ENCODE measurements around the gene FRMD6. TPM values are rescaled to one million over a fixed set of nuclear protein-coding genes. Genes with fewer than 3 reads are reported as not detected.

Gene FRMD6
- total RNA-seq, 4 donors from 2014 or later: 17.8 to 36.8 (median 25.8) TPM

- Histone ChIP-seq H3K4me3 (replicated peaks in 1 of 3) (no peak overlapping the region), H3K9me3 (no peaks in the 10 kb centered on the region), H3K27ac (no peak overlapping the region), H3K4me1 (no peaks in the 10 kb centered on the region), H3K36me3 (peaks cover 0 to 17% of the 10 kb centered on the region in 2 donors), H3K27me3 (no peaks in the 10 kb centered on the region)
- no peak for DNase-seq
- TF ChIP-seq, protein P1, sequence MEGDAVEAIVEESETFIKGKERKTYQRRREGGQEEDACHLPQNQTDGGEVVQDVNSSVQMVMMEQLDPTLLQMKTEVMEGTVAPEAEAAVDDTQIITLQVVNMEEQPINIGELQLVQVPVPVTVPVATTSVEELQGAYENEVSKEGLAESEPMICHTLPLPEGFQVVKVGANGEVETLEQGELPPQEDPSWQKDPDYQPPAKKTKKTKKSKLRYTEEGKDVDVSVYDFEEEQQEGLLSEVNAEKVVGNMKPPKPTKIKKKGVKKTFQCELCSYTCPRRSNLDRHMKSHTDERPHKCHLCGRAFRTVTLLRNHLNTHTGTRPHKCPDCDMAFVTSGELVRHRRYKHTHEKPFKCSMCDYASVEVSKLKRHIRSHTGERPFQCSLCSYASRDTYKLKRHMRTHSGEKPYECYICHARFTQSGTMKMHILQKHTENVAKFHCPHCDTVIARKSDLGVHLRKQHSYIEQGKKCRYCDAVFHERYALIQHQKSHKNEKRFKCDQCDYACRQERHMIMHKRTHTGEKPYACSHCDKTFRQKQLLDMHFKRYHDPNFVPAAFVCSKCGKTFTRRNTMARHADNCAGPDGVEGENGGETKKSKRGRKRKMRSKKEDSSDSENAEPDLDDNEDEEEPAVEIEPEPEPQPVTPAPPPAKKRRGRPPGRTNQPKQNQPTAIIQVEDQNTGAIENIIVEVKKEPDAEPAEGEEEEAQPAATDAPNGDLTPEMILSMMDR (IDR thresholded peaks at IDR 0.05): no peak
- TF ChIP-seq POLR2A (IDR thresholded peaks at IDR 0.05): no peak
- 91 to 97% methylated on average over 16 to 17 of the region's 17 CpGs for WGBS, 2 donors
- intact Hi-C loops (cut with DNase I): no loop called here
Measured at GRCh38 chr14:51719955-51720354, 68.2 kb downstream of the FRMD6 start.

GRCh38 chr14:51723990-51724389 is 72.3 kb downstream of the FRMD6 start:
- no peaks in the 10 kb centered on the region for H3K4me1 ChIP-seq
- H3K27ac ChIP-seq: no peak overlapping the region
- intact Hi-C loops (cut with DNase I): no loop called here
- 92 to 93% methylated on average over 3 of the region's 3 CpGs for WGBS, 2 donors
- no peaks in the 10 kb centered on the region for H3K27me3 ChIP-seq
- H3K36me3 ChIP-seq: peaks cover 0 to 21% of the 10 kb centered on the region in 2 donors
- TF ChIP-seq, protein P1 (IDR thresholded peaks at IDR 0.05): no peak
- no peak for TF ChIP-seq POLR2A (IDR thresholded peaks at IDR 0.05)
- no peak for DNase-seq
- H3K4me3 ChIP-seq (replicated peaks in 1 of 3): no peak overlapping the region
- no peaks in the 10 kb centered on the region for H3K9me3 ChIP-seq

GRCh38 chr14:51724650-51725049 is 72.9 kb downstream of the FRMD6 start:
- TF ChIP-seq POLR2A (IDR thresholded peaks at IDR 0.05): no peak
- TF ChIP-seq, protein P1 (IDR thresholded peaks at IDR 0.05): no peak
- no peak for DNase-seq
- peaks cover 0 to 21% of the 10 kb centered on the region in 2 donors for H3K36me3 ChIP-seq

DNA sequence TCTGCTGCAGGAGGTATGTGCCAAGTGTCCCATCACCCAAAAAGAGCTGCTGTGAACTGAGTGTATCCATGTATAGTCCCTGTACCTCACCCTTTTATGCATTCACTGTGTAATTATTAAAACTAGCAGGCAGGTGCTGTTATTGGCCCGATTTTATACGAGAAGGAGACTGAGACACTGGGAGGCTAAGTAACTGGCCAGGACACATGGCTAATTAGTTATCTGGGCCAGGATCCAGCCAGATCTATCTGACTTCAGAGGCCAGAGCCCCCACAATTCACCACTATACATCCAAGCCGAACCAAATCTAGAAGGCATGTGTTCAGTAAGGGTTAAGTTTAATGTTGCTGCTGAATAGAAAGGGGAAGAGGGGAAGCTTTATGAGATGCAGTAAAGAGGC is 73.4 kb downstream of the FRMD6 start:
- Histone ChIP-seq H3K4me1 (no peaks in the 10 kb centered on the region), H3K27me3 (no peaks in the 10 kb centered on the region), H3K36me3 (peaks cover 0 to 18% of the 10 kb centered on the region in 2 donors), H3K9me3 (no peaks in the 10 kb centered on the region), H3K27ac (no peak overlapping the region), H3K4me3 (replicated peaks in 1 of 3) (no peak overlapping the region)
- DNase-seq: no peak
- 90 to 96% methylated on average over 3 of the region's 3 CpGs for WGBS, 2 donors
- intact Hi-C loops (cut with DNase I): no loop called here
- TF ChIP-seq, protein P1 (IDR thresholded peaks at IDR 0.05): no peak
- no peak for TF ChIP-seq POLR2A (IDR thresholded peaks at IDR 0.05)

More at GRCh38 chr14:51724650-51725049, 72.9 kb downstream of the FRMD6 start:
- Histone ChIP-seq H3K27me3 (no peaks in the 10 kb centered on the region), H3K9me3 (no peaks in the 10 kb centered on the region), H3K27ac (no peak overlapping the region), H3K4me1 (no peaks in the 10 kb centered on the region), H3K4me3 (replicated peaks in 1 of 3) (no peak overlapping the region)
- WGBS, 2 donors: 87 to 90% methylated on average over 3 of the region's 3 CpGs
- intact Hi-C loops (cut with DNase I): no loop called here

DNA sequence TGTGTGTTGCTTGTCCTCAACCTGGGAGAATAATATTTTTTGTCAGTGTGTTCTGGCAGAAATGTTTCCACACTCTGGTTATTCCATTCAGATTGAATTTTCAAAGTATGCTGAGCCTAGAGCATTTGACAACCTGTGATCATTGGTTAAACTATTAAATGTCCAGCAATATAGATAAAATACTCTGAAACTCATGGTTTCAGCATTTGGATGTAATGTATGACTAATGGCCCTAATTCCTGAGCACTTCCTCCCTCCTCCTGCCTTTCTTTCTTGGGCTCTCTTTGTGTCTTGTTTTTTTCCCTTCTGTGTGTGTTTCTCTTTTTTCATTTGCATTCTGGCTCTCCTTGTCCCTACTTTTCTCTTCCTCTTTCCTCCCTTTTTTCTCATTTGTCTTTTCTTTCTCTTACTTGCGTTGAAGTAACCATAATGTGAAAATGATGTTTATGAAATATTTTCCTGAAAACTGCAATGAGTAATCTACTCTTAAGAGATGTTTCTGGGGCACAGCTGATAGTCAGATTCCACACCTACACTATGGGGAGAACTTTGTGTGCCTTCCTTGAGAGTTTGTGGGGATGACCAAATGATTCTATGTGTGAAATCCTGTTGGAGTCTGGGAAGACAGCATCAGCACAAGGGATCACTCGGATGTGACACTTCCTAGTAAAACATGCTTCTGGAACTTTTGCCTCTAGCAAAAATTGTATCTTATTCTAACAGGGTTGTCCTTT is 74.6 kb downstream of the FRMD6 start:
- TF ChIP-seq, protein P1 (IDR thresholded peaks at IDR 0.05): no peak
- TF ChIP-seq POLR2A (IDR thresholded peaks at IDR 0.05): no peak
- Histone ChIP-seq H3K4me3 (replicated peaks in 1 of 3) (no peak overlapping the region), H3K4me1 (no peaks in the 10 kb centered on the region), H3K36me3 (peaks cover 0 to 12% of the 10 kb centered on the region in 2 donors), H3K27me3 (no peaks in the 10 kb centered on the region), H3K27ac (no peak overlapping the region), H3K9me3 (no peaks in the 10 kb centered on the region)
- intact Hi-C loops (cut with DNase I): no loop called here
- WGBS, 2 donors: 95 to 96% methylated on average over 2 of the region's 2 CpGs
- DNase-seq: no peak

Measured in thyroid gland (tissue), 4 donors.